Stimulated activated CD8-positive, alpha-beta memory T cell treated with anti-CD3 and anti-CD28 coated beads, Interleukin-12 subunit alpha, Interleukin-12 subunit beta, amount 100 ng/mL, for 4 hours (primary cell): ENCODE results near the gene KLB.
"Not testable (repeated sequence)": the region's sequence is repeated elsewhere in the genome, so short reads cannot be mapped to it uniquely, and the experiment has no call there.

ENCODE experiments used
- DNase-seq: peaks from one replicate; pipeline ENCODE4 v3.0.0-alpha.2; 2020; ENCODE audit warnings: low read depth

KLB gene

DNA sequence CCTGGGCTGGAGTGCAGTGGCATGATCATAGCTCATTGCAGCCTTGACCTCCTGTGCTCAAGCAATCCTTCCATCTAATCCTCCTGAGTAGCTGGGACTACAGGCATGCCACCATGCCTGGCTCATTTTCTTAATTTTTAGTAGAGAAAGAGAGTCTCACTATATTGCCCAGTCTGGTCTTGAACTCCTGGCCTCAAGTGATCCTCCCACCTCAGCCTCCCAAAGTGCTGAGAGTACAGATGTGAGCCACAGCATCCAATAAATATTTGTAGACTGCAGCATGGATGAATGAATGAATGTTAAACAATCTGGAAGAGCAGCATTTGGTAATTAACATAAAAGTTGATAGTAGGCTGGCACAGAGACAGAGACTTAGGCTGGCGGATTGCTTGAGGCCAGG lies 20.0 kb downstream of the KLB start:
- DNase-seq = no peak

DNA sequence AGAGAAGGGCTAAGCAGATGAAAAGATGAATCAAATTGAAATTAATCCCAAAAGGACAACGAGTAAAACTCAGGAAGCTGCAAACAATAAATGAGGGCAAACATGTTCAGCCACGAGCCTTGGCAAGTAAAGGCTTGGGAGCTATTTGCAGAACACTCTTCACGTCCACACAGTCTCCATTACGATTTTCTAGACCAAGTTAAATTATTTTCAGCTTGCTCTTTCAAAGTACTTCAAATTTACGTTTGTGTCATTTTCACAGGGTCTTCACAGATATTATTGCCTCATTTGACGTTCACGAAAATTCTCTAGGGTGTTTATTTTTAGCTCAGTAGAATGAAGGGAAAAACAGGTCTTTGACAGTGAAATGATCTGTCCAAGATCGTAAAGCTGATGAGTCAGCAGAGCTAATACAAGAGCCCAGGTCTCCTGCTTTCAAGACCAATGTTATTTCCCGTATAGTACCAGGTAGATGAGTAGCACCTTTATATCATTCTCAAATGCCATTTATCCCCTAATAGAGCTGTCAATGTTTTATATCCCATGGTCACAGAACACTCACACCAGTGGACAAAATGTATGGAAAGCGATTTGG lies 20.9 kb downstream of the KLB start:
- no peak for DNase-seq

- DNase-seq = no peak
Measured at GRCh38 chr4:39429476-39430334, 23.0 kb downstream of the KLB start.

- DNase-seq = no peak
Measured at GRCh38 chr4:39433878-39434492, 27.3 kb downstream of the KLB start.

DNA sequence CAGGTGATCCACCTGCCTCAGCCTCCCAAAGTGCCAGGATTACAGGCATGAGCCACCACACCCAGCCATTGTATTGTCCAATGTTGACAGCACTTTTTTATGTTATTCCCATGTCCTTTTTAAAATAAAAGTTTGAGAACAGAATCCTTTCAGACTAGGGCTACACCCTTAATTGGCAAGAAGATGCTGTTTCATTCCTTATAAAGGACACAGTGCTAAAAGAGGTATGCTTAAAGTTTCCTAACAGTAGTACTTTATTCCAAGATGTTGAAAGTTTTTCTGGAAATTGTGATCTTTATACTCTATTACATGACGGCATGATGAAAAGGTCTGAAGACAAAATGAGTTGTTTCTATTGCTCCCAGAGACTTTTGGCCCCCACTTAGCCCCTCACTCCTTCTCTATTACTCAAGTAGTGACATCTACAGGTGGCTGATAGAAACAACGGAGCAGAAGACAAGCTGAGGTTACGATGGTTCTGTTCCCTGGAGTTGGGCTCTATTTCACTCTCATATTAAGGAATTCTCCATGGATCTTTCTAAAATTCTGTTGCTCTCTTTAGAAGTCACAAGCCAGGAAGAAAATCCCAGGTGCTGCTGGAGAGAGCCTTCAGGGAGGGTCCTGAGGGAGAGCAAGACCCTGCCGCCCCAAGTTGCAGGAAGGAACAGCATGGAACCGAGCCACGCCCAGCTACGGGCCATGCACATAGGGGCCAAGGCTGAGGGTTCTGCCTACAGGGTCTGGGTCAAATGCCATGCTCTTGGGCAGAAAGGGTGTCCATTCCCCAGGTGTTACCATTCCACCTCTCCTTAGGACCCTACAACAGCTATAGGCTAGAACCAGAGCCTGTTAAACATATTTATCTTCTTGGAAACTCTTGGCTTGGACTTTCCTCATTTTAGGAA lies 29.2 kb downstream of the KLB start:
- no peak for DNase-seq

GRCh38 chr4:39441593-39441992 lies 34.9 kb downstream of the KLB start:
- no peak for DNase-seq

DNA sequence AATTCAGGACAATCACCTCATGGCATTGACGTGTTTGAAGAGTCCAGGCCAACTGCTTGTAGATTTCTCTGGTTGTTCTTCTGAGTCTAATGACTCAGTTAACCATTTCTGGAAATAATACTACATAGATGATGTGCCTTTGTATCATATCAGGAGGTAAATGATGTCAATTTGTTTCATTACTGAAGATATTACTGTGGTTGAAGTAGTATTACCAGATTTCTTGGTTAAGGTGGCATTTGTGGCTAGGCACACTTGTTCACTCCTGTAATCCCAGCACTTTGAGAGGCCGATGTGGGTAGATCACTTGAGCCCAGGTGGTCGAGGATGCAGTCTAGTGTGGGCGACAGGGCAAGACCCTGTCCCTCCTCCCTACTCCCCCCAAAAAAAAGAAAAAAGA lies 36.3 kb downstream of the KLB start:
- DNase-seq = no peak

GRCh38 chr4:39446483-39446841 lies 39.7 kb downstream of the KLB start:
- no peak for DNase-seq

DNA sequence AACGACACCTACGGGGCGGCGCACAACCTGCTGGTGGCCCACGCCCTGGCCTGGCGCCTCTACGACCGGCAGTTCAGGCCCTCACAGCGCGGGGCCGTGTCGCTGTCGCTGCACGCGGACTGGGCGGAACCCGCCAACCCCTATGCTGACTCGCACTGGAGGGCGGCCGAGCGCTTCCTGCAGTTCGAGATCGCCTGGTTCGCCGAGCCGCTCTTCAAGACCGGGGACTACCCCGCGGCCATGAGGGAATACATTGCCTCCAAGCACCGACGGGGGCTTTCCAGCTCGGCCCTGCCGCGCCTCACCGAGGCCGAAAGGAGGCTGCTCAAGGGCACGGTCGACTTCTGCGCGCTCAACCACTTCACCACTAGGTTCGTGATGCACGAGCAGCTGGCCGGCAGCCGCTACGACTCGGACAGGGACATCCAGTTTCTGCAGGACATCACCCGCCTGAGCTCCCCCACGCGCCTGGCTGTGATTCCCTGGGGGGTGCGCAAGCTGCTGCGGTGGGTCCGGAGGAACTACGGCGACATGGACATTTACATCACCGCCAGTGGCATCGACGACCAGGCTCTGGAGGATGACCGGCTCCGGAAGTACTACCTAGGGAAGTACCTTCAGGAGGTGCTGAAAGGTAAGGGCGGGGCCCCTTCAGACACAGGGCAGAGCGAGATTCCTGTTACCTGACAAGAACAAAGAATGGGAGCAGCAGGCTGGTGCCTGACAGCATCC lies 40.3 kb downstream of the KLB start:
- DNase-seq = peak; percentile 37

GRCh38 chr4:39450618-39451017 lies 43.9 kb downstream of the KLB start:
- DNase-seq = no peak

- DNase-seq = no peak
Measured at GRCh38 chr4:39451423-39452023, 44.8 kb downstream of the KLB start.

- DNase-seq = no peak
Measured at GRCh38 chr4:39452153-39452859, 45.6 kb downstream of the KLB start.

- no peak for DNase-seq
Measured at GRCh38 chr4:39452860-39453587, 46.3 kb downstream of the KLB start.

DNA sequence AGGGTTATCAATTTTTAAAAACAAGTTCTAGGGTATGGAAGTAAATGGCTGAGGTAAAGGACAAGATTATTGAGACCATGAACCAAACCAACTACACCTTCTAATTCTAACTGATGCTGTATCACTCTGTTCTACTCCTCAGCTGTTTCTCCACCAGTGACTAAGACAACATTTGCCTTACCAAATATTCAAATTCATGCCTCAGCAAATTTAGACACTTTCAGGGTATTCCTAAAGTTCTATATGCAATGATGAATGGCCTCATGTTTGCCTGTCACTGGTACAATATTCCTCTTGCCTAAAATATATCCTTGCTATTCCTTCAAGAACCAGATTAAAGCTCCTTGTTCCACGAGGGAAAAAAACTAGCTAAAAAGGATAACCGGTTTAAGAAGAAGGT lies 47.0 kb downstream of the KLB start:
- DNase-seq = no peak

DNA sequence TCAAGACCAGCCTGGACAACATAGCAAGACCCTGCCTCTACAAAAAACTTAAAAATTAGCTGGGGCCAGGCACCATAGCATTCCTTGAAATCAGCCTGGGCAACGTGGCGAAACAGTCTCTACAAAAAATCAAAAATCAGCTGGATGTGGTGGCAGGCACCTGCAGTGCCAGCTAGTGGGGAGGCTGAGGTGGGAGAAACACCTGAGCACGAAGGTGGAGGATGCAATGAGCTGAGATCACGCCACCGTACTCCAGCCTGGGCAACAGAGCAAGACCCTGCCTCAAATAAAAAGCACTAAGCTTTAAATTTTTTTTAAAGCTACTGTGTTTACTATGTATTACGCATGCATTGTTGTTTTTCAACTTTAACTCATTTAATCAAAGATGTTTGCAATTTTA lies 48.8 kb downstream of the KLB start:
- no peak for DNase-seq

DNA sequence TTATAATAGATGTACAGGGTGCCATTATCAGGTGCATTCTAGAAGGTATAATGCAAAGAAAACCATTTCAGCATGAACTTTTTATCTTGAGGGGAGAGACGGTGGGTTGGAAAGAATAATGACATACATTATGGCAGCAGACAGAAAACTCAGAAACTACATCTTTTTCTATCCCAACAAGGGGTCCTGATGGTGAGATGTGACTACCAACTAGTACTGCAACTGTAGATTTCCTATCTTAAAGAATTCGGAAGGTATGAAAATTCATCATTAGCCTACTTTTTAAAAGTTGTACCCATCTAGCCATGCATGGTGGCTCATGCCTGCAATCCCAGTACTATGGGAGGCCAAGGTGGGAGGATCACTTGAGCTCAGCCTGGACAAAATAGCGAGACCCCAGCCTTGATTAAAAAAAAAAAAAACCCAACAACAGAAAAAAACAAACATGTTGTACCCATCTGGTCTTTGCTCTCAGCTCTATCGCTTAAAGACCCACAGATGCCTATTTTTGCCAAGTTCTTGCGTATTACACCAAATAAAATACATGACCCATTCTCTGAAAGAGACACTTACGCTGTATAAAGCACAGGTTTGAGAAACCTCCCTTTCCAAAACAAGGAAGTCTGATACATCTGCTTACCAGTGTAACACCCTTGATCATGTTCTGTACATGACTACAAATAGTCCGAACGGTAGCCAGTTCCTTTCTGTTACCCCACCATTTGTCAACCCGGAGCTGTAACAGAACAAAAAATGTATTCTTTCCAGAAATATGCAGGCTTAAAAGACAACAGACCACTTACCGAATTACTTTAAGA lies 50.4 kb downstream of the KLB start:
- no peak for DNase-seq

DNA sequence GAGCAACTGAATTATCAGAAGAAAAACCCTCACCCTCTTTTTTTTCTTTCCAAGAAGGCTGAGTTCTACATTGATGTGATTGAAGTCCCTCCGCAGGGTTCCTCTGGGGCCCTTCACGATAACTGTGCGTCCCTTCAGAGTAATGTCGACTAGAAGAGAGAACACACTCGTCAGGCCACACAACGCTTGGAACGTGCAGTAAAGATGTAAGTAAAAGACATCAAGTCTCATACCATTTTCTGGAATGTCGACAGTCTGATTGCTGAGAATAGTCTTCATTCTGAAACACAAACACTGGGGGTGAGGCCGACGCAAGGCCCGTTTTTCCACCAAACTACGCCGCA lies 51.4 kb downstream of the KLB start:
- not testable (repeated sequence) for DNase-seq

- DNase-seq = peak; percentile 85
Measured at GRCh38 chr4:39458505-39459300, 52.0 kb downstream of the KLB start, which contains the start of the genes LIAS and RPL9. Gene LIAS (plus strand): TSS chr4:39459056. CDS start chr4:39459118, 62 bp downstream. Gene RPL9 (minus strand): TSS chr4:39458922. CDS start chr4:39458439, 483 bp downstream.
